Activated CD8-positive, alpha-beta T cell treated with anti-CD3 and anti-CD28 coated beads for 36 hours (primary cell): ENCODE data around the gene LRRK1. TPM values are rescaled to one million over a fixed set of nuclear protein-coding genes. Genes with fewer than 3 reads are reported as not detected.

ENCODE experiments used
- ATAC-seq: fragments of 200-7000 bp; cut with Tn5 transposase; one replicate; pipeline ENCODE4 v1.10.0; 2021; ENCODE audit warnings: mild to moderate bottlenecking, moderate library complexity
- CTCF ChIA-PET: fragments of 350-600 bp; sonication (Branson Sonifier 250); formaldehyde crosslinking; loops from one replicate; lab custom pipeline; 2021; ENCODE audit warnings: antibody characterized with exemption; lab: Charles Lee
- POLR2A ChIA-PET: fragments of 350-600 bp; sonication (Branson Sonifier 250); formaldehyde crosslinking; loops from one replicate; lab custom pipeline; 2021; ENCODE audit warnings: antibody characterized with exemption; lab: Charles Lee
- DNase-seq: peaks from one replicate; pipeline ENCODE4 v3.0.0-alpha.2; 2020
- H3K27ac Mint-ChIP-seq: one replicate; pipeline ENCODE4 v1.8.0; 2021; ENCODE audit warnings: mild to moderate bottlenecking, mixed read lengths
- H3K27me3 Mint-ChIP-seq: one replicate; pipeline ENCODE4 v1.8.0; 2021; ENCODE audit warnings: mixed read lengths
- H3K36me3 Mint-ChIP-seq: one replicate; pipeline ENCODE4 v1.8.0; 2021; ENCODE audit warnings: low read depth, mixed read lengths
- H3K4me1 Mint-ChIP-seq: one replicate; pipeline ENCODE4 v1.8.0; 2021; ENCODE audit warnings: low read depth, mixed read lengths
- H3K4me3 Mint-ChIP-seq: one replicate; pipeline ENCODE4 v1.8.0; 2021; ENCODE audit warnings: mild to moderate bottlenecking, moderate library complexity, mixed read lengths
- H3K9me3 Mint-ChIP-seq: one replicate; pipeline ENCODE4 v1.8.0; 2021; ENCODE audit warnings: mixed read lengths
- CTCF ChIP-seq: fragments of 200-600 bp; IDR thresholded peaks from one replicate; pipeline ENCODE4 v1.8.0; 2022; ENCODE audit warnings: antibody characterized with exemption, mild to moderate bottlenecking
- intact Hi-C: fragments of 100-400 bp; cut with micrococcal nuclease; formaldehyde crosslinking; loops from one replicate; pipeline ENCODE4 v1.10.0; 2022
- total RNA-seq, 2 experiments: library from RNA; stranded (reverse); gene quantifications; one replicate each; pipeline ENCODE4 v1.2.3, GENCODE V29; 2021

The LRRK1 gene
- total RNA-seq, 2 experiments from 2014 or later = 0.50 to 0.83 TPM

- Mint-ChIP-seq H3K27me3 (peaks cover 28% of the 10 kb centered on the region), H3K4me1 (no peaks in the 10 kb centered on the region), H3K4me3 (no peak overlapping the region), H3K27ac (no peak overlapping the region), H3K9me3 (no peaks in the 10 kb centered on the region), H3K36me3 (no peaks in the 10 kb centered on the region)
- DNase-seq (no peak), ATAC-seq (no peak)
- ChIA-PET CTCF (interaction anchor here (1.5 to 1.6 kb wide), 2 partner anchors 22 to 111 kb away, joined by 4 read pairs; no protein-coding TSS in a partner anchor), POLR2A (interaction anchor here (1.9 kb wide), 1 partner anchor 10 kb away, joined by 5 read pairs; no protein-coding TSS in a partner anchor)
- no peak for TF ChIP-seq CTCF
- intact Hi-C loops = no loop called here
Measured at GRCh38 chr15:100895721-100896120, 23.4 kb upstream of the LRRK1 start.

- Mint-ChIP-seq H3K27me3 (peaks cover 17% of the 10 kb centered on the region), H3K36me3 (no peaks in the 10 kb centered on the region), H3K4me1 (no peaks in the 10 kb centered on the region), H3K27ac (no peak overlapping the region), H3K9me3 (no peaks in the 10 kb centered on the region), H3K4me3 (no peak overlapping the region)
- ChIA-PET POLR2A (no interaction called here), CTCF (interaction anchor here (0.8 to 1.6 kb wide), 4 partner anchors 21 to 111 kb away, joined by 4 to 5 read pairs (median 5); no protein-coding TSS in a partner anchor)
- intact Hi-C loops = no loop called here
- TF ChIP-seq CTCF = no peak
- DNase-seq (no peak), ATAC-seq (no peak)
Measured at GRCh38 chr15:100897221-100898151, 21.7 kb upstream of the LRRK1 start.

DNA sequence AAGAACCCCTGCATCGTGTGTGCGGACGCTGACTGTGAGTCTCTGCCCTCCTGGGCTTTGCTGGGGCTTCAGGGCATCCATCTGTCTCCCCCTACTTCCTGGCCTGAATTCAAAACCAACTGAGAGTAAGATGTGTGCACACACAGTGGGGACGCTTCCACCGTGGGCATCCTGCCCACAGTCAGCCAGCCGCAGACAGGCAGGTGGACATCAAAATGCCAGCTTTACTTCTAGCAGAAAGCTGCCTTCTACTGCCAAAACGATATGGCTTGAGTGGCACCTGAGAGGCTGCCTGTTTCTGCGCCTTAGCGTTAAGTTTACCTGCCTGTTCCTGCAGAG, 21.0 kb upstream of the LRRK1 start:
- CTCF ChIA-PET = interaction anchor here (0.8 to 1.6 kb wide), 2 partner anchors 109 to 111 kb away, joined by 5 read pairs; no protein-coding TSS in a partner anchor
- ATAC-seq = no peak
- H3K36me3 Mint-ChIP-seq = no peaks in the 10 kb centered on the region
- no peak for DNase-seq
- no peak for TF ChIP-seq CTCF
- peaks cover 11% of the 10 kb centered on the region for H3K27me3 Mint-ChIP-seq
- no peaks in the 10 kb centered on the region for H3K9me3 Mint-ChIP-seq
- no peaks in the 10 kb centered on the region for H3K4me1 Mint-ChIP-seq
- POLR2A ChIA-PET = no interaction called here
- no peak overlapping the region for H3K4me3 Mint-ChIP-seq
- intact Hi-C loops = no loop called here
- H3K27ac Mint-ChIP-seq = no peak overlapping the region

DNA sequence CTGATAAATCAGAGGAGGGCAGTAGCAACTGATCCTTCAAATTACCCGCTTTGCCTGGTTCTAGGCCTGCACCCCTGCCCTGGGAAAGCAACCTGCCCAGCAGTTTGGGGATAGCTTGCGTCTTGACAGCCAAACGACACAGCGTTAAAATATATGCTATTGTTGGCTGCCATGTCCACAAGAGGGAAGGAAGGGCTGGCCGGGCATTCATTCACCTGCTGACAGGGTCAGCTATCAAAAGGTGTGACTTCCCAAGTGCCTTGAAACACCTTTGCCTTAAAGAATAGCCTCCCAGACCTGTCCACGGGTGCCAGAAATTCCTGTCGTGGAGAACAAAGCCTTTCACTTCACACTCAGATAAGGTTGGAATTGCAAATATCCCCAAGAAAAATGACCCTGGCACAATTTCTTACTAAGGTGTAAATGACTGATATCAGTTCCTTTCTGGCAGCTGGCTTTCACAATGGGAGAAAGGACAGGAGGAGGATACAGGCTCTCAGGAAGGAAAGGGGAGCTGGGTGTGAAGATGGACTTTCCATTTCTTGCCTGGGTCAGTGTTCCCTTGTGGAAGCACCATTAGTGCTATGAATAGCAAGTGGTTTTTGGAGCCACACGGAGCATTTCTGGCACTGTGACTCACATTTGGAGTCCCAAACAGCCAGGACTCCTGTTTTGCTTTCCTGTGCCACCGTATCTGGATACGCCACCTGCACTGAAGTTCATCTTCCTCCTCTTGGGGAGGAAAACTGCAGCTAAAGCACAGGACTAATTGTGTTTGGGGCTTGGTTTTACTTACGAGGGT, 20.3 kb upstream of the LRRK1 start:
- DNase-seq (no peak), ATAC-seq (no peak)
- no peaks in the 10 kb centered on the region for H3K9me3 Mint-ChIP-seq
- ChIA-PET POLR2A (interaction anchor here (0.7 kb wide), 1 partner anchor 23 kb away, joined by 3 read pairs; no protein-coding TSS in a partner anchor), CTCF (interaction anchor here (0.8 to 1.6 kb wide), 2 partner anchors 108 to 110 kb away, joined by 5 read pairs; no protein-coding TSS in a partner anchor)
- H3K36me3 Mint-ChIP-seq = no peaks in the 10 kb centered on the region
- peaks cover 6% of the 10 kb centered on the region for H3K27me3 Mint-ChIP-seq
- intact Hi-C loops = no loop called here
- no peak overlapping the region for H3K4me3 Mint-ChIP-seq
- H3K27ac Mint-ChIP-seq = no peak overlapping the region
- H3K4me1 Mint-ChIP-seq = no peaks in the 10 kb centered on the region
- no peak for TF ChIP-seq CTCF
